Adrenal gland (tissue), 5 donors: ENCODE data around the gene DRICH1.

Experiments
- CTCF ChIP-seq, 6 experiments: fragments of 450-650 bp in 4 of 6; fragments of 200-600 bp in 2 of 6; sonication (generic) in 1 of 6; IDR thresholded peaks; 1 replicate in 5 of 6; 2 replicates in 1 of 6; pipeline versions ENCODE4 v1.5.1 to v1.8.0; 2016 to 2021; ENCODE audit warnings: antibody characterized with exemption in 6 of 6, mild to moderate bottlenecking in 2 of 6, moderate library complexity in 1 of 6
- POLR2A ChIP-seq, 2 donors: fragments of 450-650 bp; IDR thresholded peaks; one replicate each; pipeline ENCODE4 v1.6.1; 2017; ENCODE audit warnings: antibody characterized with exemption in 2 of 2, mild to moderate bottlenecking in 2 of 2, moderate library complexity in 1 of 2
- donor health status: DM: no; HTN: no; CAD: no.

GRCh38 chr22:23579280-23579679, 52.8 kb downstream of the DRICH1 start:
- TF ChIP-seq CTCF (IDR thresholded peaks at IDR 0.05) (no peak), POLR2A (IDR thresholded peaks at IDR 0.05) (no peak)
